Activated naive CD8-positive, alpha-beta T cell treated with anti-CD3 and anti-CD28 coated beads, Interleukin-2, amount 50 U/mL, for 16 hours (primary cell): ENCODE data around the gene GTF2F1.
"Not testable (repeated sequence)": the region's sequence is repeated elsewhere in the genome, so short reads cannot be mapped to it uniquely, and the experiment has no call there.

Experiments used
- DNase-seq: peaks from one replicate; pipeline ENCODE4 v3.0.0-alpha.2; 2020; ENCODE audit warnings: low read depth, low spot score

The GTF2F1 gene

DNA sequence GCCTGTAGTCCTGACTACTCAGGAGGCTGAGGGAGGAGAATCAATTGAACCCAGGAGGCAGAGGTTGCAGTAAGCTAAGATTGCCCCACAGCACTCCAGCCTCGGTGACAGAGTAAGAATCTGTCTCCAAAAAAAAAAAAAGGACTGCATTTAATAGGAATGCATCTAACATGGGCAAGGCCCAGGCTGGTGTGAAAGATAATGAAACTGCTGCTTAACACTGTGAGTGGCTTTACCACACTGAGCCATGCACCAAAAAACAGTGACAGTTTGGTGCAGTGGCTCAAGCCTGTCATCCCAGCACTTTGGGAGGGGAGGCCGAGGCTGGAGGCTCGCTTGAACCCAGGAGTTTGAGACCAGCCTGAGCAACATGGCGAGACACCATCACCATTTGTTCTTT lies 8.6 kb downstream of the GTF2F1 start:
- DNase-seq = no peak

DNA sequence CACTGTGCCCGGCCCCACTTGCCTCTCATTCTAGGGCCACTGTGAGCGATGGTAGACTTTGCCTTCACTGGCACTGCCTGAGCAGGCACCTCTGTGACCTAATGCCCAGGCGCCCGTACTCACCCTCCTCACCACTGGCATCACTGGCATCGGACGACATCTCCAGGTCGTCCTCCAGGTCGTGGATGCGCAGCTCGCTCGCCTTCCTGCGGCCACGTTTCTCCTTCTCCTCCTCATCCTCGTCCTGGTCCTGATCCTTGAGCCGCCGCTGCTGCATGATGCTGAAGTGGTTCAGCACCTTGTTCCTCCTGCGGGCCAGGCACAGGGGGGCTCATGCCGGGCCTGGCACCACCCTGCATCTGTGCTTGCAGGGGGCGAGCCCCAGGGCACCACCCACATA lies 9.8 kb downstream of the GTF2F1 start:
- DNase-seq = no peak

GRCh38 chr19:6381030-6381750 lies 11.8 kb downstream of the GTF2F1 start:
- DNase-seq = no peak

DNA sequence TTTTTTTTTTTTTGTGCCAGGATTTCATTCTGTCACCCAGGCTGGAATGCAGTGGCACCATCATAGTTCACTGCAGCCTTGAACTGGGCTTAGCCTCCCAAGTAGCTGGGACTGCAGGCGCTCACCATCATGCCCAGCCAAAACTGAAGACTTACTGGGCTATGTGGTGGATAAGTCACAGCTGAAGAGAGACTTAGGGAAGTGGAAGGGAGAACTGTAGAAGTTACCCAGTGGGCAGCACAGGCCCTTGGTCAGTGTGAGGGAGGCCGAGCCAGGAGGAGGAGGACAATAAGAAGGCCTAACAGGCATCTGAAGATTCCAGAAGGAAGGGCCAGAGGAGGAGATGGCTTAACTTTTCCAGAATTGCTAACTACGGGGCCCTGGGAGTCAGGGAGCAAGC lies 13.2 kb downstream of the GTF2F1 start:
- DNase-seq = no peak

DNA sequence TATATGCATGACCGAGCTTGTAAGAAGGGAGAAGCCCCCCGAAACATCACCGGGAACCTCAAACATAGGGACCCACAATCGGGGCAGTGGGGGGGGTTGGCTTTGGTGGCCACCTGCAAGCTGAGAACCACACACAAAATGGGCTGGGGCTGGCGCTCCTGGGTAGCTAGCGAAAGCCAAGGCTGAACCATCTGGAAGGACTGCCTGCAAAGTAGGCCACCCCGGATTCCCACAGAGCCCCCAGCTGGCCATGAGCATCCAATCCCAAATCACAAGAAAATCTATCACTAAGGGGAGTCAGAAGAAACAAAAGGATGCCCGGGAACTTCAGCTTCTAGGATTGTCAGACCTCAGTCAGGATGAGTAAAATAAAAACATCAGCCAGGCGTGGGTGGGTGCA lies 14.5 kb downstream of the GTF2F1 start:
- no peak for DNase-seq

GRCh38 chr19:6378041-6378440 lies 14.9 kb downstream of the GTF2F1 start:
- no peak for DNase-seq

GRCh38 chr19:6376512-6377190 lies 16.3 kb downstream of the GTF2F1 start:
- no peak for DNase-seq

GRCh38 chr19:6375411-6376010 lies 17.5 kb downstream of the GTF2F1 start, which contains the start of gene PSPN:
Gene PSPN, minus strand, starts transcription at chr19:6375933. Its CDS starts 84 bp downstream, at chr19:6375849.
- no peak for DNase-seq

DNA sequence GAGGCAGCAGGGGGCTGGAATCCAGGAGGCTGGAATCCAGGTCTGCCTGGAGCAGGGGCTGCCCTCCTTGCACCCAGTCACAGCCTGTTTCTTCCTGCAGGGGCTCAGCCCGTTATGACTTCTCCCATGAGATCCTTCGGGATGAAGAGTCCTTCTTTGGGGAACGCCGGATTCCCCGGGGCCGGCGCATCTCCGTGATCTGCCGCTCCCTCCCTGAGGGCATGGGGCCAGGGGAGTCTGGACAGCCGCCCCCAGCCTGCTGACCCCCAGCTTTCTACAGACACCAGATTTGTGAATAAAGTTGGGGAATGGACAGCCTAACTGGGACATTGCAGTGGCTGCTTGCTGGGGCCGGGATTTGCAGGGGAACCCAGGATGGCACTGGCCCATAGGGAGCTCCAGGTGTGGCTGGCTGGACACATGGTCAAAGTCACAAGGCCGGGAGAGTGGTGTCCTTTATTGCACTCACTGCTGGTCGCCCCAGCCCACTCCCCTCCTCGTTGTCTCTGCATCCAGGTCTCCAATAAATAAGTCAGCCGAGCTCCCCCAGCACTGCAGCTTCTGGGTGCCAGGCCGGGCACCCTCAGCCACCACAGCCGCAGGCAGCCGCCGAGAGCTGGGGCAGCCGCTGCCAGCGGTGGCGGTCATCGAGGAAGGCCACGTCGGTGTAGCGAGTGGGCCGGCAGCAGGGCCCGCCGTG lies 18.1 kb downstream of the GTF2F1 start:
- DNase-seq = no peak

DNA sequence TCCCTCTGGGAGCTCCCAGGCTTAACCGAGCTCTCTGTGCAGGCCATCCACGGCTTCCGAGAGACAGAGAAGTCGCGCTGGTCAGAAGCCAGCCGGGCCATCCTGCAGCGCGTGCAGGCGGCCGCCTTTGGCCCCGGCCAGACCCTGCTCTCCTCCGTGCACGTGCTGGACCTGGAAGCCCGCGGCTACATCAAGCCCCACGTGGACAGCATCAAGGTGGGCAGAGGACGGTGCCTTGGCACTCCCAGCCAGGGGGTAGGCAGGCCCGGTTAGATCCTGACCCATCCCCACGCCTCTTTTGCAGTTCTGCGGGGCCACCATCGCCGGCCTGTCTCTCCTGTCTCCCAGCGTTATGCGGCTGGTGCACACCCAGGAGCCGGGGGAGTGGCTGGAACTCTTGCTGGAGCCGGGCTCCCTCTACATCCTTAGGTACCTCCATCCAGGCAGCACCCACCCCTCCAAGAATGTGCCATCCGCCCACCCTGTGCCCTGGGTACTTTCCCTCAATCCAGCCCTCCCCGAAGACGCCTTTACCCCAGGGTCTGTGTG lies 18.7 kb downstream of the GTF2F1 start:
- no peak for DNase-seq

DNA sequence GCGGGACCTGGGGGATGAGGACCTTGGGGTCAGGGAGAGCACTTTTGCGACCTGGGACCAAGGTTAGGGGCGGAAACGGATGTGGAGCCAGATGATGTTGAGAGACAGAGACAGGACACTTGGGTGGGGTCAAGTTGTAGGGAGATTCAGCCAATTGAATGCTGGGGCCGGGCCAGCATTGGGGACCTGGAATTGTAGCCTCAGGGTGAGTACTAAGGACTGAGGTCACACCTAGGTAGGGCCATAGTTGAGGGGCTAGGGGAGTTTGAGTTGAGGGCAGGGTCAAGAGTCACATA lies 19.2 kb downstream of the GTF2F1 start:
- no peak for DNase-seq

GRCh38 chr19:6373096-6373812 lies 19.7 kb downstream of the GTF2F1 start:
- peak; percentile 99 for DNase-seq

GRCh38 chr19:6372594-6373095 lies 20.3 kb downstream of the GTF2F1 start, which contains the start of gene ALKBH7:
Gene ALKBH7, plus strand, starts transcription at chr19:6372794. Its CDS starts 27 bp downstream, at chr19:6372821.
- DNase-seq = peak; percentile 95

DNA sequence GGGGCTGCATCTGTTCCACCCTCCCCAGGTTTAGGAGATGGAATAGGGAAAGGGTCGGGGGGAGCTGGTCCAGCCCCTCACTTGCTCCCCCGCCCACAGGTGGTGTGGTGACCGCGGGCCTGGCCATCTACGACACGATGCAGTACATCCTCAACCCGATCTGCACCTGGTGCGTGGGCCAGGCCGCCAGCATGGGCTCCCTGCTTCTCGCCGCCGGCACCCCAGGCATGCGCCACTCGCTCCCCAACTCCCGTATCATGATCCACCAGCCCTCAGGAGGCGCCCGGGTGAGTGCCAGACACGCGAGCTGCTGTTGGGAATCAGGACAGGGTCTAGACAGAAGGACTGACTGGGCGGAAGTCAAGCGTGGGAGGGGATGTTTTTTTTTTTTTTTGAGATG lies 28.6 kb downstream of the GTF2F1 start:
- DNase-seq = no peak

GRCh38 chr19:6362351-6362801 lies 30.6 kb downstream of the GTF2F1 start:
- DNase-seq = no peak

DNA sequence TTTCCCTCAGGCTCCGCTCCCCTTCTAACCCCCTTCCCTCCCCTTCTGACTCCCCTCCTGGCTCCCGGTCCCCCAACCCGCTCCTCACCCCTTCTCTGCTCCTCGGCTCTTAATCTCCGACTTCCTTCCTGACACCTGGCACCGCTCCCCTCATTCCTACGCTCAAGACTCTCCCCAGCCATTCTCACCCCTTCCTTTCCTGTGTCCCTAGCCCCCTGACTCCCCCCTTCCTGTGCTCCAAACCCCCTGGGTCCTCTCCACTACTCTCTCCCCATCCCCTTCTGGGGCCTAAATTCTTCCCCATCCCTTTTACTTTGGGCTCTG lies 31.0 kb downstream of the GTF2F1 start:
- DNase-seq = no peak

GRCh38 chr19:6360857-6361216 lies 32.1 kb downstream of the GTF2F1 start:
- not testable (repeated sequence) for DNase-seq

DNA sequence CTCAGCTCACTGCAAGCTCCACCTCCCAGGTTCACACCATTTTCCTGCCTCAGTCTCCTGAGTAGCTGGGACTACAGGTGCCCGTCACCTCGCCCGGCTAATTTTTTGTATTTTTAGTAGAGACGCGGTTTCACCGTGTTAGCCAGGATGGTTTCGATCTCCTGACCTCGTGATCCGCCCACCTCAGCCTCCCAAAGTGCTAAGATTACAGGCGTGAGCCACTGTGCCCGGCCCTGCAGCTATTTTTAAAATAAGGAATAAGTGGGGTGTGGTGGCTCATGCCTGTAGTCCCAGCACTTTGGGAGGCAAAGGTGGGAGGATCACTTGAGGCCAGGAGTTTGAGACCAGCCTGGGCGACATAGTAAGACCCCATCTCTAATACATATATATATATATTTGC lies 32.5 kb downstream of the GTF2F1 start:
- not testable (repeated sequence) for DNase-seq

GRCh38 chr19:6359568-6360341 lies 33.2 kb downstream of the GTF2F1 start:
- DNase-seq = no peak

GRCh38 chr19:6358003-6358402 lies 35.0 kb downstream of the GTF2F1 start:
- DNase-seq = no peak

DNA sequence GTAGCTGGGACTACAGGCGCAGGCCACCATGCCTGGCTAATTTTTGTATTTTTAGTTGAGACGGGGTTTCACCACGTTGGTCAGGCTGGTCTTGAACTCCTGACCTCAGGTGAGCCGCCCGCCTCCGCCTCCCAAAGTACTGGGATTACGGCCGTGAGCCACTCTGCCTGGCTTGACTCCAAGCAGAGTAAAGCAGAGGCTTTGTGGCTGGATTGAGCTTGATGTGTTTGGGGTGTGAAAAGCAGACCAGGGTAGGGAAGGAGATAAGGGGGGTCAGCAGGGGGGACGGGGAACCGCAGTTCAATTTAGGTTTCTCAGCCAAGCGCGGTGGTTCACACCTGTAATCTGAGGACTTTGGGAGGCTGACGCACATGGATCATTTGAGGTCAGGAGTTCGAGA lies 35.8 kb downstream of the GTF2F1 start:
- DNase-seq = no peak
